AML-193 (cell line): ENCODE measurements around the gene KCNN3.

ENCODE experiments used
- DNase-seq, 2 experiments: peaks; one replicate each; lab custom pipeline; 2025; lab: John Stamatoyannopoulos, UW

KCNN3 gene

DNA sequence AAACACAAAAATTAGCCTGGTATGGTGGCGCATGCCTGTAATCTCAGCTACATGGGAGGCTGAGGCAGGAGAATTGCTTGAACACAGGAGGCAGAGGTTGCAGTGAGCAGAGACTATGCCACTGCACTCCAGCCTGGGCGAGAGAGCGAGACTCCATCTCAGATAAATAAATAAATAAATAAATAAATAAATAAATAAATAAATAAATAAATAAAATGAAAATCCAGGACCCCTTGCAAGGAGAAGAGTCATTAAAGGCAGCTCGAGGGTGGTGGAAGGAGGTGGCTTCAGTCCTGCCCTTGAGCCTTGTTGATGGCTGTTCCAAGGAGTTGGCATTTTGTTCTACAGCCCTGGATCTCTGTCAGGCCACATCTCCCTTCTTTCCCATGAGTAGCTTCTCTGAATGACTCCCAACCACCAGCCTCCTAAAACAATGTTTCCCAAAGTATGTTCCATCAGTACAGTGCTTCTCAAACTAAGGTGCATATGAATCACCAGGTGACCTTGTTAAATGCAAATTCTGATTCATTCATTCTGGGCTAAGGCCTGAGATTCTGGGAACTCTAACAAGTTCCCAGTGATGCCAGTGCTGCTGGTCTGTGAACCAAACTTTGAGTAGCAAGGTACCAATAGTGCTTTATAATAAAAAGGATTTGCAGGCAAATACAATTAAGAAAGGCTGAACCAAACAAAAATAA is 99.0 kb downstream of the KCNN3 start:
- no peak for DNase-seq

- no peak for DNase-seq
Measured at GRCh38 chr1:154769193-154769895, 100.7 kb downstream of the KCNN3 start.

GRCh38 chr1:154768456-154769125 is 101.5 kb downstream of the KCNN3 start:
- DNase-seq: no peak

DNA sequence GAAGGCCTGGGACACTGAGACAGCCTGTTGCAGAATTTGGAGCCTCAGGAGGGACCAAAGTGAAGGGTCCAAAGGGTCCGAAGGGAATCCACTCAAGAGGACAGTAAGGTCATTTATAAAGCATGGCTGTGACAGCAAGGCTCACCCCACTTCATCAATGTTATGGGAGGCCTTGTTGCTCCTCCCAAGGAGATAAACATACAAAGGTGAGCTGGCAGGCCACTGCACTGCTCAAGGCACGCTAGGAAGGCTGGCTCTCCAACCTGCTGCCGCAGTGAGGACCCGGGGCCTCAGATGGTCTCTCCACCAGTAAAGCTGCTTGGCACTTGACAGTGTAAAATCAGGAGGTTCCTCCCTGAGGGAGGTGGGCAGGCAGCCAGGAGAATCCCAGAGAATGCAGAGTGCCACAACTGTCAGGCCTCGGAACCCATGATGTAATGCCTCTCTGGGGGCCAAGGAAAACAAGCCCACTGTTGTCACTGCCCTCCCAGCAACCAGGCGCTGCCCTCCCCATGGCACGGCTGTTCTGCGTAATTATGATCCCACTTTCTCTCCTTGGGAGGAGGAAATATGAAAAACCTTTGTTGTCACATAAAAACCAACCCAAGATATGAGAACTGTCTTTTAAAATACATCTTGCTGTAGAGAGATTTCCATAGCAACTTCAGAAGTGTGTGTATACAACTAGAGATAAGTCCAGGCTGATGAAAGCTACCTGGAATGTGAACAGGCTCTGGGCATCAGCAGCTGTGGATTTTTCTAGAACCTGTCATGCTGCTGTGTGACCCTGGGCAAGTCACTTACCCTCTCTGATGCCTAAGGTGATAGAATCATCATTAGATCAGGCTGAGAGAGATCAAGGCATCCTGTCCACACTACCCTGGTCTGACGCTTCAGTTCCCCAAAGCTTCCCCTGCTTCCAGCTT is 102.5 kb downstream of the KCNN3 start:
- no peak for DNase-seq

- DNase-seq: peak; percentile 25 to 26
Measured at GRCh38 chr1:154765970-154766369, 104.1 kb downstream of the KCNN3 start.

DNA sequence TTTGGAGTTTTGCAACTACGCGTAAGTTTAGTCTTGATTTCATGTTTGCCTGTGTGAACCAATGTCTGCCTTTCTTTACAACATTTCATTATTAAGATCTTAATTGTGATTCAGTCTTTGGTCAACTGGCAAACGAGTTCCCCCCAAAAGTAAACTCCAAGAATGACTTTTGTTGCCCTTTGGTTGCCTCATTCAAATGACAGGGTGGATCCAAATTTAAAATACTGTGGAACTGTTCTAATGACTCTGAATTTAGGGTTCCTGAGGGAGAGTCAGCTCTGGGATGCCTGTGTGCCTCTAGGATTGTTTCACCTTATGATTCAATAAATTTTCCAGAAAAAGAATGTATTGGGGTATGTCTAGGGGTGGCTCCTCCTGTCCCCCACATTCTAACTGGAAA is 105.3 kb downstream of the KCNN3 start:
- DNase-seq: no peak

DNA sequence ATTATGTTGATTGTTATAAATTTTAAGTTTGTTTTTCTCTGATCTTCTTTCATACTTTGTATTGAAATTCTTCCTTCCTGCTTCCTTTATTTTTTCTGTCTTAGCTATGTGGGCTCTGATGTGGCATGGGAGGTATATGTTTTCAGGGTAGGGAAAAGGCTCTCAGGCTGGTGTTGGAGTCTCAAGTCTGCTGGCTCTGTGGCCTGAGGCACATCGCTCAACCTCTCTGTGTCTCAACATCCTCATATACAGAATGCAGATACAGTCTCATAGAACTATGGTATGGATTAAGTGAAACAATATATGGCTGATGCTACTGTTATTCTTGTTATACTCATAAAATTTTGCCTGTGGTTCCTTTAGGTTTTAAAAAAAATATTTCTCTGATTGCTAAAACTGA is 105.9 kb downstream of the KCNN3 start:
- no peak for DNase-seq

- no peak for DNase-seq
Measured at GRCh38 chr1:154760469-154760933, 109.6 kb downstream of the KCNN3 start.

- DNase-seq: no peak
Measured at GRCh38 chr1:154759793-154760192, 110.3 kb downstream of the KCNN3 start.

- no peak for DNase-seq
Measured at GRCh38 chr1:154759196-154759595, 110.9 kb downstream of the KCNN3 start.

DNA sequence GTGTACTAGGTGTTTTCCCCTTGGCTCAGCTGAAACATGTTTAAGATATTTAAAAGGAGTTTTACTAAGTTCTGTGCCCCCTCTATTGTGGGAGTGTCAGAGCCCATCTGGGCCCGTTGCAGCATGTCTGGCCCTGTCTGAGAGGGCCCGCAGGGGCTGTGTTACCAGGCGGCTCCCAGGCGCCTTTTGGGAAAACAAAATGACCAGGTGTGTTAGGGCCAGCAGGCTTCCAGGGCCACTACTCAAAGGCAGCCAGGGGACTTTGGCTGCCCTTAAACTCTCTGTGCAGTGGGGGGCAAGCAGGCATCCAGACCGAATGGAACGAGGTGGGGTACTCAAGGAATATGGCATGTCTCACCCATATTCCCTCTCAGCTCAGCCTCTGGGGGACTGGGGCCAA is 111.7 kb downstream of the KCNN3 start:
- DNase-seq: no peak

DNA sequence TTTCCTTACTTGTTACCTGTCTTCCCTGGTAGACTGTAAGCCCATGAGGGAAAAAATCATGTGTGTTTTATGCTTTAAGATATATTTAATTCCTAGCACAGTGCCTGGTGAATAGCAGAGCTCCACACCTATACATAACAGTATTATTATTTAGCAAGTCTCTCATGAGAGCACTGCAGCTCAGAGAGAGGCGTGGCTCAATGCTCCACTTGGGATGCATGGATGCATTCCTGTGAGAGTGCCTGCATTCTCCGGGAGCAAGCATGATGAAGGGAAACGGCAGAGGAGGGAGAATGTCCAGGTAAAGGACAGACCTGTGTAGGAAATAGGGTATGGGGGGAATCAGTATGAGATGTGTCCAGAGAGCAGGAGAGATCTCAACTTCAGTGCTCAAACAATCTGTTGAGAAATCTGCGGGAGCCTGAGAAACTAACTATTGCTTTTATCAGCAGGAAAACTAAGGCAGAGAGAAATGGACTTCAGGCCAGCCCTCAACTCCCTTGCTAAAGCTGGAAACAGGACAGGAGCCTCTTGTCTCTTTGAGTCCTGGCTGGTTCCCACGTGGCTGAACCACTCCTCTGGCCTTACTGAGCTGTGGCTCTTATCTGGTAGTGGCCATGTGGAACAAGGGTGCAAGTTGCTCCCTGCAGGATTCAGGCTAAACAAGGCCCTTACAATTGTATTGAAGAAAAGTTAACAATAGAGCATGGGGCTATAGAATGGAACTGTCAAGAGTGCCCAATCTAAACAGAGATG is 113.1 kb downstream of the KCNN3 start:
- no peak for DNase-seq

- DNase-seq: no peak
Measured at GRCh38 chr1:154755858-154756730, 114.0 kb downstream of the KCNN3 start.

- no peak for DNase-seq
Measured at GRCh38 chr1:154753426-154753825, 116.7 kb downstream of the KCNN3 start.

DNA sequence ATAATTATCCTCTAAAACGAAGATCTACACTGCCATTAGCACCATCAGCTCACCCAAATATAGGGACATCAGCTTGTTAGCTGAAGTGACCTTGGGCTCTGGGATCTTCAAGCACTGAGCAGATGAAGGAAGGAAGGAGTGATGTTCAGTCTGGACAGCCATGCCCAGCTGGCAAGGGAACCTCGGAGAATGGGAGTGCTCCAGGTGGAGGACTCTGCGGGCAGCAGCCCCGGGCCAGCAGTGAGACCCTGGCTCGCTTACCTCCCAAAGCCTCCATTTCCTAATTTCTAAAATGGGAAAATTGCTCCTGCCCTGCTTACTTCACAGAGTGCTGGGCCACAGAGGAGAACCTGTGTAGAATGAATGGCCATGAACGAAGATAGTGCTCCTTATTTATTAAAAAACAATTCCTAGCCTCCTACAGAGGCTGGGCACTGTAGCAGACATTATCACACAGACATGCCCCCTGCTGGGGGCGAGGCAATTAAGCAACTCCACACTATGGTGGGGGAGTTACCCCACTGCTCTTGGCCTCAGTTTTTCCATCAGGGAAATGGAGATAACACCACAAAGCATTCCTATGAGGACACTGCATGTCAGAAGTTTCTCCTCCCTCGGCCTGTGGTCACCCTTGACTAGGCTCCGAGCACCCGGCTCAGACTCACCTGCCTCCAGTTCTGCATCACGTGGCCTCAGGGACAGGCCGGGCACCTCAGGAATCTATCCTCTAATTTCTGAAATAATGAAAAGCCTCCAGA is 117.6 kb downstream of the KCNN3 start:
- DNase-seq: no peak

DNA sequence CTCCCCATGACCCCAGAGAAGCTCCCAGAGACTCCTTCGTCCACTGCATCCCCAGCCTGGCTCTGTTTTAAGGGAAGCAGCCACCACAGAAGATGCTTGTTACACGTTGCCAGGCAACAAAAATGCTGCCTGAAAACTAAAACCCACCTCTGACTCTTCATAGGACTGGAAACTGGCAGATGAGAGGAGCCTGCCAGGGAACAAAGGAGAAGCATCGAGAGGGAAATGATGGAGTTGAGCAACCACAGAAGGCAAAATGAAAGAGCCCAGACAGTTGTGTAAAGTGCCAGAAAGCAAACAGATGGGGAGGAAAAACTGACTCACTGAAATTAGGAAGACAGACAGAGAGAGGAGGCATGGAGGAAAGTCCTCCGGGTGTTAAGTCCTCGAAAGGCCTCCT is 118.4 kb downstream of the KCNN3 start:
- DNase-seq: peak; percentile 72 to 74

- no peak for DNase-seq
Measured at GRCh38 chr1:154750681-154751665, 119.1 kb downstream of the KCNN3 start.

DNA sequence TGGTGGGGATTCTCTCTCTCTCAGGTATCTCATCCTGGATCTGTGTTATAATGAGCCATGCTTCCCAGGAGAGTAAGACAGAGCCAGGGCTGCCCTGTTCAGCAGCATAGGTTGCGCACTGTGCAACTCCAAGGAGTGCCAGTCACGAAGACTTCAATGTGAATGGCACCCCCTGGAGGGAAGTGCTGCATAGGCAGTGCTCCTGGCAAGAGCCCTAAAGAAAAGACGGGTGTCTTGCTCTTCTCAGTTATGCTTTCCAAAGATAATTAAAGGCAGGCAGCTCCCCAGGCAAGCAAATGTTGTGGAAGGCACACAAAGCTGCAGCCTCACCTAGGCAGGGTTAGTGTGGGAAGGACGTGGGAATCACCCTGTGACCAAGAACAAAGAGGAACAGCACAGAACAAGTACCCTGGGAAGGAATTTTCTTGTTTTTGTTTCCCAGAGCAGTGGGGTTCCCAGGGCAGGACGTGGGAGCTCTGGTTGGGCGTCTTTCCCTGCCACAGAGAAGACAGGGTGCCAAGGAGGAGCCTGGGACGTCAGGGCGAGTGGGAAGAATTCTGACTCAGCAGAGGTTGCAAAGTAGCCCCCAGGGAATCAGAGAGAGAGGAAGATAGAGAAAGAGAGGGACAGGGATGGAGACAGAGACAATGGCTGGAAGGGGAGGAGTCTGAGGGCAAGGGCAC is 120.9 kb downstream of the KCNN3 start:
- peak in 1 of 2 experiments; percentile 9 for DNase-seq
